H9 (cell line): ENCODE results near the gene POU6F2. TPM values are rescaled to one million over a fixed set of nuclear protein-coding genes. Genes with fewer than 3 reads are reported as not detected.

ENCODE experiments used
- DNase-seq: peaks from one replicate; pipeline ENCODE4 v3.0.0-alpha.2; 2017
- H2AFZ ChIP-seq: one replicate; pipeline ENCODE4 v1.6.1; 2013; ENCODE audit warnings: mild to moderate bottlenecking, low read length, control low read depth, moderate library complexity
- H2AK5ac ChIP-seq: 2 replicates; pipeline ENCODE4 v1.6.1; 2013; ENCODE audit warnings: low read length, control low read depth, mixed read lengths; ENCODE audit not compliant: insufficient read length
- H2BK120ac ChIP-seq: one replicate; pipeline ENCODE4 v1.6.1; 2013; ENCODE audit warnings: low read depth, mild to moderate bottlenecking, low read length, control low read depth, inconsistent platforms; ENCODE audit not compliant: poor library complexity, severe bottlenecking
- H2BK12ac ChIP-seq: 2 replicates; pipeline ENCODE4 v1.6.1; 2013; ENCODE audit warnings: low read length, control low read depth, mixed read lengths, low read depth; ENCODE audit not compliant: insufficient read length
- H2BK15ac ChIP-seq: 2 replicates; pipeline ENCODE4 v1.6.1; 2013; ENCODE audit warnings: low read depth, low read length, control low read depth
- H2BK20ac ChIP-seq: one replicate; pipeline ENCODE4 v1.6.1; 2013; ENCODE audit warnings: low read depth, mild to moderate bottlenecking, low read length, control low read depth, inconsistent platforms; ENCODE audit not compliant: poor library complexity, severe bottlenecking
- H2BK5ac ChIP-seq: 2 replicates; pipeline ENCODE4 v1.6.1; 2013; ENCODE audit warnings: low read length, control low read depth, mixed read lengths; ENCODE audit not compliant: insufficient read length
- H3K14ac ChIP-seq: 2 replicates; pipeline ENCODE4 v1.6.1; 2013; ENCODE audit warnings: low read length, control low read depth; ENCODE audit not compliant: insufficient read depth
- H3K18ac ChIP-seq: 2 replicates; pipeline ENCODE4 v1.6.1; 2013; ENCODE audit warnings: low read depth, mild to moderate bottlenecking, mixed read lengths, low read length, control low read depth; ENCODE audit not compliant: insufficient read length
- H3K23ac ChIP-seq: 2 replicates; pipeline ENCODE4 v1.6.1; 2013; ENCODE audit warnings: low read length, control low read depth, mixed read lengths, low read depth; ENCODE audit not compliant: insufficient read length
- H3K23me2 ChIP-seq: 2 replicates; pipeline ENCODE4 v1.6.1; 2013; ENCODE audit warnings: low read depth, mild to moderate bottlenecking, mixed read lengths, low read length, control low read depth; ENCODE audit not compliant: insufficient read length, poor library complexity, severe bottlenecking
- H3K27ac ChIP-seq: 2 replicates; pipeline ENCODE4 v1.5.1; 2013; ENCODE audit warnings: low read length, control low read depth, mixed read lengths, low read depth; ENCODE audit not compliant: insufficient read length
- H3K27me3 ChIP-seq: 2 replicates; pipeline ENCODE4 v1.6.1; 2013; ENCODE audit warnings: low read length, control low read depth, inconsistent platforms; ENCODE audit not compliant: insufficient read depth
- H3K4ac ChIP-seq: 2 replicates; pipeline ENCODE4 v1.6.1; 2013; ENCODE audit warnings: low read depth, mild to moderate bottlenecking, control low read depth, inconsistent platforms, low read length, moderate library complexity
- H3K4me1 ChIP-seq: 2 replicates; pipeline ENCODE4 v1.6.1; 2013; ENCODE audit warnings: low read length, control low read depth, inconsistent platforms; ENCODE audit not compliant: insufficient read depth
- H3K4me2 ChIP-seq: 2 replicates; pipeline ENCODE4 v1.6.1; 2013; ENCODE audit warnings: low read length, control low read depth, mixed read lengths; ENCODE audit not compliant: insufficient read length, insufficient read depth
- H3K56ac ChIP-seq: 2 replicates; pipeline ENCODE4 v1.6.1; 2013; ENCODE audit warnings: low read depth, mild to moderate bottlenecking, mixed read lengths, low read length, control low read depth; ENCODE audit not compliant: insufficient read length
- H3K79me1 ChIP-seq: 2 replicates; pipeline ENCODE4 v1.6.1; 2013; ENCODE audit warnings: low read depth, mild to moderate bottlenecking, moderate library complexity, low read length, control low read depth, inconsistent platforms; ENCODE audit not compliant: insufficient read depth, poor library complexity, severe bottlenecking
- H3K79me2 ChIP-seq: 2 replicates; pipeline ENCODE4 v1.6.1; 2013; ENCODE audit warnings: low read length, control low read depth, inconsistent platforms; ENCODE audit not compliant: insufficient read depth
- H3K9ac ChIP-seq: 2 replicates; pipeline ENCODE4 v1.6.1; 2013; ENCODE audit warnings: low read length, control low read depth, mixed read lengths; ENCODE audit not compliant: insufficient read length; ENCODE audit errors: extremely low read depth
- H3K9me3 ChIP-seq: one replicate; pipeline ENCODE4 v1.6.1; 2013; ENCODE audit warnings: low read depth, low read length, inconsistent platforms; ENCODE audit not compliant: control insufficient read depth
- H3T11ph ChIP-seq: one replicate; pipeline ENCODE4 v1.6.1; 2013; ENCODE audit warnings: mild to moderate bottlenecking, low read length, control low read depth, inconsistent platforms
- H4K20me1 ChIP-seq: one replicate; pipeline ENCODE4 v1.6.1; 2013; ENCODE audit not compliant: control insufficient read depth, insufficient read length, insufficient read depth
- H4K5ac ChIP-seq: 2 replicates; pipeline ENCODE4 v1.6.1; 2013; ENCODE audit warnings: low read depth, mild to moderate bottlenecking, mixed read lengths, low read length, control low read depth; ENCODE audit not compliant: insufficient read length
- H4K8ac ChIP-seq: replicated peaks from 2 replicates; pipeline ENCODE4 v1.6.1; 2013; ENCODE audit warnings: low read length, control low read depth, mixed read lengths, low read depth; ENCODE audit not compliant: insufficient read length
- H4K91ac ChIP-seq: 2 replicates; pipeline ENCODE4 v1.6.1; 2013; ENCODE audit warnings: low read depth, mild to moderate bottlenecking, moderate library complexity, mixed read lengths, low read length, control low read depth; ENCODE audit not compliant: insufficient read length
- H3K27ac Mint-ChIP-seq, 3 experiments: 2 replicates in 2 of 3; 3 replicates in 1 of 3; pipeline ENCODE4 v1.8.0; 2020 to 2021; ENCODE audit warnings: mixed read lengths in 3 of 3, mild to moderate bottlenecking in 1 of 3, moderate library complexity in 1 of 3
- H3K27me3 Mint-ChIP-seq: 2 replicates; pipeline ENCODE4 v1.8.0; 2021; ENCODE audit warnings: low read depth, mild to moderate bottlenecking, moderate library complexity, mixed read lengths
- H3K36me3 Mint-ChIP-seq, 3 experiments: 2 replicates in 2 of 3; 3 replicates in 1 of 3; pipeline ENCODE4 v1.8.0; 2020 to 2021; ENCODE audit warnings: low read depth in 3 of 3, mixed read lengths in 3 of 3; ENCODE audit not compliant: insufficient read depth in 1 of 3
- H3K4me1 Mint-ChIP-seq, 2 experiments: 2 replicates each; pipeline ENCODE4 v1.8.0; 2020; ENCODE audit warnings: mixed read lengths in 2 of 2
- H3K4me3 Mint-ChIP-seq, 2 experiments: 2 replicates in 1 of 2; 3 replicates in 1 of 2; pipeline ENCODE4 v1.8.0; 2020 to 2021; ENCODE audit warnings: mild to moderate bottlenecking in 2 of 2, mixed read lengths in 2 of 2, moderate library complexity in 1 of 2
- H3K9me3 Mint-ChIP-seq, 2 experiments: 2 replicates in 1 of 2; 3 replicates in 1 of 2; pipeline ENCODE4 v1.8.0; 2020; ENCODE audit warnings: mild to moderate bottlenecking in 2 of 2, mixed read lengths in 2 of 2, moderate library complexity in 1 of 2
- CTCF ChIP-seq: fragments of 200-600 bp; sonication (generic); conservative IDR thresholded peaks from 3 replicates; pipeline ENCODE4 v1.8.0; 2021; ENCODE audit warnings: antibody characterized with exemption, mild to moderate bottlenecking
- WGBS: extraction: QIAGEN DNeasy Blood & Tissue Kit; methylation state at CpG from one replicate; pipeline ENCODE4 v1.1.7; 2013; ENCODE audit warnings: missing lambda C conversion rate, low lambda C conversion rate, mixed read lengths; ENCODE audit not compliant: insufficient read length; ENCODE audit errors: extremely low coverage; 5-methylcytosine and 5-hydroxymethylcytosine counted together
- total RNA-seq: library from RNA; stranded (reverse); gene quantifications from 2 replicates; pipeline ENCODE4 v1.2.1, GENCODE V29; 2021

Gene POU6F2
- total RNA-seq, 1 experiment from 2014 or later, result 1.9 TPM

- Histone ChIP-seq H3K27ac (no peak overlapping the region), H4K20me1 (no peaks in the 10 kb centered on the region), H4K91ac (no peak overlapping the region), H3K9ac (no peak overlapping the region), H3K23ac (no peak overlapping the region), H3K27me3 (peaks cover 2% of the 10 kb centered on the region; the same call in 1 of the 2 replicates), H3K4me1 (peaks cover 7% of the 10 kb centered on the region), H3K79me2 (no peaks in the 10 kb centered on the region), H3T11ph (no peak overlapping the region), H2BK120ac (no peak overlapping the region), H2BK20ac (no peak overlapping the region), H2BK5ac (no peak overlapping the region), H2BK12ac (no peak overlapping the region), H3K56ac (no peak overlapping the region), H3K23me2 (no peaks in the 10 kb centered on the region), H2AFZ (no peak overlapping the region), H2BK15ac (no peak overlapping the region; the same call in 1 of the 2 replicates), H4K5ac (no peak overlapping the region), H3K79me1 (no peaks in the 10 kb centered on the region), H3K9me3 (no peaks in the 10 kb centered on the region), H2AK5ac (no peak overlapping the region), H3K4ac (no peak overlapping the region), H3K14ac (peak overlapping the region; percentile 51; the same call in 1 of the 2 replicates), H4K8ac (no peak overlapping the region), H3K4me2 (no peak overlapping the region), H3K18ac (no peak overlapping the region)
- no peaks in the 10 kb centered on the region for H3K36me3 Mint-ChIP-seq
- no peak for DNase-seq
- WGBS, result no CpG with 5 or more reads among the region's 7 CpGs
- peaks cover 43 to 44% of the 10 kb centered on the region in 2 experiments for H3K4me1 Mint-ChIP-seq
- H3K4me3 Mint-ChIP-seq, result no peak overlapping the region
- no peaks in the 10 kb centered on the region for H3K9me3 Mint-ChIP-seq
- H3K27ac Mint-ChIP-seq, result no peak overlapping the region
- TF ChIP-seq CTCF, result no peak
- H3K27me3 Mint-ChIP-seq, result no peaks in the 10 kb centered on the region
Observed at GRCh38 chr7:39349452-39350123, 371.9 kb downstream of the POU6F2 start.
